Neural progenitor cell (in vitro differentiated cells): ENCODE measurements around the gene PON2. TPM values are rescaled to one million over a fixed set of nuclear protein-coding genes. Genes with fewer than 3 reads are reported as not detected.

ENCODE experiments used
- DNase-seq: peaks from one replicate; pipeline ENCODE4 v3.0.0-alpha.2; 2016; ENCODE audit warnings: low spot score
- H2AFZ ChIP-seq: fragments of 200-600 bp; sonication (generic); replicated peaks from 2 replicates; pipeline ENCODE4 v1.6.1; 2016; ENCODE audit warnings: antibody characterized with exemption
- H3F3A ChIP-seq: fragments of 200-600 bp; sonication (generic); 2 replicates; pipeline ENCODE4 v1.6.1; 2016; ENCODE audit warnings: antibody characterized with exemption, low read depth
- H3K27ac ChIP-seq: fragments of 200-600 bp; sonication (generic); 2 replicates; pipeline ENCODE4 v1.5.1; 2016; ENCODE audit warnings: mild to moderate bottlenecking
- H3K27me3 ChIP-seq: fragments of 200-600 bp; sonication (generic); 2 replicates; pipeline ENCODE4 v1.6.1; 2016; ENCODE audit warnings: mild to moderate bottlenecking, moderate library complexity
- H3K36me3 ChIP-seq: fragments of 200-600 bp; sonication (generic); 2 replicates; pipeline ENCODE4 v1.5.1; 2016
- H3K4me1 ChIP-seq: fragments of 200-600 bp; sonication (generic); 2 replicates; pipeline ENCODE4 v1.6.1; 2016; ENCODE audit warnings: mixed run types
- H3K4me2 ChIP-seq: fragments of 200-600 bp; sonication (generic); 2 replicates; pipeline ENCODE4 v1.6.1; 2016
- H3K4me3 ChIP-seq: fragments of 200-600 bp; sonication (generic); 2 replicates; pipeline ENCODE4 v1.5.1; 2016
- H3K79me2 ChIP-seq: fragments of 200-600 bp; sonication (generic); 2 replicates; pipeline ENCODE4 v1.6.1; 2016; ENCODE audit warnings: low read depth
- H3K9ac ChIP-seq: fragments of 200-600 bp; sonication (generic); 2 replicates; pipeline ENCODE4 v1.6.1; 2016
- H3K9me3 ChIP-seq: fragments of 200-600 bp; sonication (generic); 2 replicates; pipeline ENCODE4 v1.5.1; 2016; ENCODE audit warnings: low read depth
- H4K20me1 ChIP-seq: fragments of 200-600 bp; sonication (generic); 2 replicates; pipeline ENCODE4 v1.6.1; 2016; ENCODE audit warnings: low read depth
- H3K27ac Mint-ChIP-seq: 3 replicates; pipeline ENCODE4 v1.8.0; 2021; ENCODE audit warnings: mixed read lengths
- H3K27me3 Mint-ChIP-seq: 2 replicates; pipeline ENCODE4 v1.8.0; 2022; ENCODE audit warnings: low read depth, mild to moderate bottlenecking, inconsistent platforms, moderate library complexity, mixed read lengths; ENCODE audit not compliant: insufficient read depth
- H3K36me3 Mint-ChIP-seq: 3 replicates; pipeline ENCODE4 v1.8.0; 2021; ENCODE audit warnings: mixed read lengths
- H3K4me1 Mint-ChIP-seq: 3 replicates; pipeline ENCODE4 v1.8.0; 2021; ENCODE audit warnings: mixed read lengths
- H3K4me3 Mint-ChIP-seq: 3 replicates; pipeline ENCODE4 v1.8.0; 2021; ENCODE audit warnings: mild to moderate bottlenecking, moderate library complexity, mixed read lengths
- H3K9me3 Mint-ChIP-seq: 3 replicates; pipeline ENCODE4 v1.8.0; 2020; ENCODE audit warnings: mixed read lengths
- EZH2 ChIP-seq: fragments of 200-600 bp; sonication (generic); IDR thresholded peaks from 2 replicates; pipeline ENCODE4 v1.6.1; 2017; ENCODE audit warnings: antibody characterized with exemption, mild to moderate bottlenecking, moderate library complexity
- EZH2phosphoT487 ChIP-seq: fragments of 200-600 bp; sonication (generic); IDR thresholded peaks from 2 replicates; pipeline ENCODE4 v1.6.1; 2017; ENCODE audit warnings: antibody characterized with exemption
- total RNA-seq: library from RNA; depleted of rRNA; stranded (reverse); fragments of >200 nt; gene quantifications from 2 replicates; pipeline ENCODE4 v1.2.3, GENCODE V29; 2015; ENCODE audit warnings: low replicate concordance
- TF ChIP-seq, protein P1 (sequence below): fragments of 200-600 bp; sonication (generic); IDR thresholded peaks from 2 replicates; pipeline ENCODE4 v1.5.1; 2017; ENCODE audit warnings: antibody characterized with exemption, mild to moderate bottlenecking

PON2 gene
- total RNA-seq, 1 donor from 2014 or later: 190 TPM

DNA sequence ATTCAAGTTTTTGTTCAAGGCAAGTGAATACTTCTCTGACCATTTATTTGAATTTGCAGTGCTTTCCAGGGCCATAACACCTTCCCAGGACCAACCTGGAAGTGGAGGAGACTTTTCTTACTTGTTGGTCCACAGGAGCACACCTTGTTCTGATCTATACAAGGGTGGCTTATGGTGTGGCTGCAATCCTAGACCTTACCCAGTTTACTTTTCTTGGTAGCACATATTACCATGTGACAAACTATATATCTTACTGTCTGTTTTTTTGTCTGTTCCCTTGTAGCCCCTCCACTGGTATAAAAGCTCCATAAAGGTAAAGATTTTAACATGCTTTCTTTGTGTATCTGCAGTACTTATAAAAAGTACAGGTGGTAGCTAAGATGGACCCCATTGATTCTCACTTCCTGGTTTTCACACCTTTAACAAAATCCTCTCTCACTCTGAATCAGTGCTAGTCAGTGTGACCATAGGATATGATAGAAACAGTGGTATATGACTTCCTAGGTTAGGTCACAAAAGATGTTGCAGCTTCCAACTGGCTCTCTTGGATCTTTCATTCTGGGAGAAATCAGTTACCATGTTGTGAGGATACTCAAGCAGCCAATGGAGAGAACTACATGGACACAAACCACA is 45.3 kb upstream of the PON2 start:
- no peak for DNase-seq
- Mint-ChIP-seq H3K36me3 (no peaks in the 10 kb centered on the region), H3K4me3 (no peak overlapping the region), H3K9me3 (peaks cover 6% of the 10 kb centered on the region), H3K27ac (no peak overlapping the region), H3K4me1 (peaks cover 35% of the 10 kb centered on the region), H3K27me3 (peaks cover 3% of the 10 kb centered on the region)
- H3K9me3 ChIP-seq: no peaks in the 10 kb centered on the region
- H4K20me1 ChIP-seq: no peaks in the 10 kb centered on the region
- H3K27me3 ChIP-seq: no peaks in the 10 kb centered on the region
- H2AFZ ChIP-seq: no peak overlapping the region
- H3K79me2 ChIP-seq: no peaks in the 10 kb centered on the region
- TF ChIP-seq, protein P1, sequence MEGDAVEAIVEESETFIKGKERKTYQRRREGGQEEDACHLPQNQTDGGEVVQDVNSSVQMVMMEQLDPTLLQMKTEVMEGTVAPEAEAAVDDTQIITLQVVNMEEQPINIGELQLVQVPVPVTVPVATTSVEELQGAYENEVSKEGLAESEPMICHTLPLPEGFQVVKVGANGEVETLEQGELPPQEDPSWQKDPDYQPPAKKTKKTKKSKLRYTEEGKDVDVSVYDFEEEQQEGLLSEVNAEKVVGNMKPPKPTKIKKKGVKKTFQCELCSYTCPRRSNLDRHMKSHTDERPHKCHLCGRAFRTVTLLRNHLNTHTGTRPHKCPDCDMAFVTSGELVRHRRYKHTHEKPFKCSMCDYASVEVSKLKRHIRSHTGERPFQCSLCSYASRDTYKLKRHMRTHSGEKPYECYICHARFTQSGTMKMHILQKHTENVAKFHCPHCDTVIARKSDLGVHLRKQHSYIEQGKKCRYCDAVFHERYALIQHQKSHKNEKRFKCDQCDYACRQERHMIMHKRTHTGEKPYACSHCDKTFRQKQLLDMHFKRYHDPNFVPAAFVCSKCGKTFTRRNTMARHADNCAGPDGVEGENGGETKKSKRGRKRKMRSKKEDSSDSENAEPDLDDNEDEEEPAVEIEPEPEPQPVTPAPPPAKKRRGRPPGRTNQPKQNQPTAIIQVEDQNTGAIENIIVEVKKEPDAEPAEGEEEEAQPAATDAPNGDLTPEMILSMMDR: no peak
- TF ChIP-seq EZH2 (no peak), EZH2phosphoT487 (no peak)
- H3K9ac ChIP-seq: no peak overlapping the region
- H3K4me1 ChIP-seq: peaks cover 12% of the 10 kb centered on the region
- H3F3A ChIP-seq: no peaks in the 10 kb centered on the region
- no peak overlapping the region for H3K4me2 ChIP-seq
- no peaks in the 10 kb centered on the region for H3K36me3 ChIP-seq
- no peak overlapping the region for H3K4me3 ChIP-seq
- H3K27ac ChIP-seq: no peak overlapping the region

DNA sequence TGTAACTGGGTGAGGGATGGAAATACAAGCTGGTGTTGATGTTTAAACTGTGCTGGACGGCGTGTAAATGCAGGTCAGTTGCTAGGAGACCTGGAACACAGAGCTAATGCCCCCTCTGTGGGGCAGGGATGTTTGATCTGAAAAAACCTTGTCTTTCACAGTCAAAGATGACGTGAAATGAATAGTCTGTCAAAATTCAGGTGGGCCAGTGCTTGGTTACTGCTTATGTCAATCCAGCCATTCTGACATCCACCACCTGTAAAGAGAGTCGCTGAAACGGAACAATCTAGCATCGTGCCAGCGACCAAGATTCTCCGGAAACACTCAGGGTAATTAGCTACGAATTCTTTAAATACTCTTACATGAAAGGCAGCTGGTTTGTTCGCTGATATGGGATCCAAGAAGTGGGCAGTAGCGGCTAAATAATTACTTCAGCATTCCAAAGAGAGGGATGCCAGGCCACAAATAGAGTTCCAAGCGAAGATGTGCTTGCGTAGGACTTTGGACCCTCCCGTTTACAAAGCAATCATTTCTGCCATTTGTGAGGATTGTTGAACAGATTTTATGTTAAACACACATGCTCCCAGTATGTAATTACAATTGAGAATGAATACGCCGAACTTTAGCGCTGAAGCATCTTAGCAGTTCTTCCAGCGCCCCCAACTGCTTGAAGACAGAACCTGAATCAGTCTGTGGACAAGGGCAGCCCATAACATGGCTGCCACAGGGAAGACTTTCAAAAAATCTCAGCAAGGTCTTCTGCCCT is 43.6 kb upstream of the PON2 start:
- H3K4me3 Mint-ChIP-seq: peak overlapping the region; percentile 28

DNA sequence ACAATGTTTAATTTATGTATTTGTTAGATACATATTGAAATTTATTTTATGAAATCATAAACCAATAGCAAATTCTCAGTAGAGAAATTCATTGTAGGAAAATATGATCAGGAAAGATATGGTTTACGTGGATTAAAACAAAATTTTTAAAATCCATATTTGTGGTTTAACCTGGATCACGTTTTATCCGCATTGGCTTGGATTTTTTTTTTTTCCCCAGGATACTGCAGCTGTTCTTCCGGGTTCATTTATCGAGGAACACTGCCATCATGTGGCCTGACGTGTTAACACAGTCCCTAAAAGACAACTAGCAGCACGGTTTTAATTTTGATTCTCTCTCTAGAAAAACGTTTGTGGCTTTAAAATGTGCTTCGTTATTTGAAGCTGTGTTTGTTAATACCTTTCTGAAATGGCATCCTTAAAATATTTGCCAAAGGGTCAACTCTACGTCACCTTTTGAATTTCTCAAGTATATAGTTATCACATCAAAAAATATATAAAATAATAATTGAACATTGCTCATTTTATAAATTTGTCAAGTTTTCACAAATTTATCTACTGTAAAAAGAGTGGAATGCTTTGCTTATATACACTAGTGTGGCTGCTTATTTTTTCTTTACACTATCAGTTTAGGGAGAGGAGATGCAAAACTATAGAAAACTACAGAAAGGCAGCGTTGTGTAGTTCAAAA is 42.2 kb upstream of the PON2 start:
- Histone ChIP-seq H3K36me3 (no peaks in the 10 kb centered on the region), H3K79me2 (no peaks in the 10 kb centered on the region), H3K9me3 (no peaks in the 10 kb centered on the region), H2AFZ (peak overlapping the region; percentile 80), H3K4me2 (no peak overlapping the region), H3K9ac (no peak overlapping the region), H3K4me3 (no peak overlapping the region), H3F3A (peaks cover 25% of the 10 kb centered on the region), H4K20me1 (no peaks in the 10 kb centered on the region), H3K27me3 (no peaks in the 10 kb centered on the region), H3K4me1 (peaks cover 38% of the 10 kb centered on the region), H3K27ac (no peak overlapping the region)
- H3K4me3 Mint-ChIP-seq: no peak overlapping the region
- TF ChIP-seq, protein P1: peak; percentile 94
- TF ChIP-seq EZH2: no peak
- TF ChIP-seq EZH2phosphoT487: no peak
- no peaks in the 10 kb centered on the region for H3K36me3 Mint-ChIP-seq
- peaks cover 3% of the 10 kb centered on the region for H3K27me3 Mint-ChIP-seq
- H3K9me3 Mint-ChIP-seq: no peaks in the 10 kb centered on the region
- peaks cover 64% of the 10 kb centered on the region for H3K4me1 Mint-ChIP-seq
- peak; percentile 85 for DNase-seq
- peak overlapping the region; percentile 95 for H3K27ac Mint-ChIP-seq

More for the DNA sequence above, 43.6 kb upstream of the PON2 start:
- Histone ChIP-seq H3K27me3 (no peaks in the 10 kb centered on the region), H4K20me1 (no peaks in the 10 kb centered on the region), H3K9me3 (no peaks in the 10 kb centered on the region), H3K36me3 (no peaks in the 10 kb centered on the region), H3F3A (peaks cover 11% of the 10 kb centered on the region), H3K27ac (no peak overlapping the region), H2AFZ (peak overlapping the region; percentile 81), H3K79me2 (no peaks in the 10 kb centered on the region), H3K9ac (no peak overlapping the region), H3K4me2 (no peak overlapping the region), H3K4me3 (no peak overlapping the region), H3K4me1 (peaks cover 24% of the 10 kb centered on the region)
- Mint-ChIP-seq H3K9me3 (peaks cover 6% of the 10 kb centered on the region), H3K27me3 (peaks cover 3% of the 10 kb centered on the region), H3K4me1 (peaks cover 49% of the 10 kb centered on the region), H3K36me3 (no peaks in the 10 kb centered on the region), H3K27ac (peak overlapping the region; percentile 99)
- peak; percentile 54 for DNase-seq
- TF ChIP-seq, protein P1: peak; percentile 57
- TF ChIP-seq EZH2phosphoT487: no peak
